ENCODE measurements around the gene IBTK.
"Not testable (repeated sequence)": the region's sequence is repeated elsewhere in the genome, so short reads cannot be mapped to it uniquely, and the experiment has no call there.

IBTK gene

GRCh38 chr6:82259389-82259788 lies 11.8 kb upstream of the IBTK start:
- H3K4me3 ChIP-seq (ENCODE audit: control insufficient read depth, low read depth, low read length), result no peak overlapping the region
- DNase-seq (ENCODE audit: low read depth), result no peak
- no peak for TF ChIP-seq CTCF (IDR thresholded peaks at IDR 0.05; ENCODE audit: control insufficient read depth, insufficient read depth, low read depth, low read length, missing control alignments)

GRCh38 chr6:82257088-82257774 lies 9.7 kb upstream of the IBTK start:
- peak; percentile 19 for TF ChIP-seq CTCF (IDR thresholded peaks at IDR 0.05; ENCODE audit: control insufficient read depth, insufficient read depth, low read depth, low read length, missing control alignments)
- no peak for DNase-seq (ENCODE audit: low read depth)

GRCh38 chr6:82254722-82255121 lies 7.2 kb upstream of the IBTK start:
- not testable (repeated sequence) for H3K4me3 ChIP-seq (ENCODE audit: control insufficient read depth, low read depth, low read length); DNase-seq (ENCODE audit: low read depth)

More at GRCh38 chr6:82257088-82257774, 9.7 kb upstream of the IBTK start:
- H3K4me3 ChIP-seq (ENCODE audit: control insufficient read depth, low read depth, low read length), result no peak overlapping the region

- TF ChIP-seq CTCF (IDR thresholded peaks at IDR 0.05; ENCODE audit: control insufficient read depth, insufficient read depth, low read depth, low read length, missing control alignments), result peak; percentile 35
- DNase-seq (ENCODE audit: low read depth), result no peak
- H3K4me3 ChIP-seq (ENCODE audit: control insufficient read depth, low read depth, low read length), result no peak overlapping the region
Measured at GRCh38 chr6:82251942-82252341, 4.4 kb upstream of the IBTK start.

GRCh38 chr6:82249381-82250253 lies 2.1 kb upstream of the IBTK start:
- H3K4me3 ChIP-seq (ENCODE audit: control insufficient read depth, low read depth, low read length), result no peak overlapping the region
- DNase-seq (ENCODE audit: low read depth), result no peak
- TF ChIP-seq CTCF (IDR thresholded peaks at IDR 0.05; ENCODE audit: control insufficient read depth, insufficient read depth, low read depth, low read length, missing control alignments), result no peak

- peak; percentile 55 for DNase-seq (ENCODE audit: low read depth)
- no peak for TF ChIP-seq CTCF (IDR thresholded peaks at IDR 0.05; ENCODE audit: control insufficient read depth, insufficient read depth, low read depth, low read length, missing control alignments)
- peak overlapping the region; percentile 79 for H3K4me3 ChIP-seq (ENCODE audit: control insufficient read depth, low read depth, low read length)
Measured at GRCh38 chr6:82248273-82248735, 760 bp upstream of the IBTK start.

Data from AG09309 (cell line).